ENCODE measurements around the gene ETV4. TPM values are rescaled to one million over a fixed set of nuclear protein-coding genes. Genes with fewer than 3 reads are reported as not detected.
A peak's percentile ranks its signal among the peaks of the same experiment; 100 is the strongest.

ETV4 gene
- polyA plus RNA-seq, 2 of the 4 experiments (the other 2 are of a cell fraction) = 18.5 to 39.1 TPM

GRCh38 chr17:43483674-43484551 is 62.2 kb downstream of the ETV4 start, which contains the start of gene DHX8:
TSS of gene DHX8 (plus strand) at chr17:43483975. CDS start at chr17:43484038, 63 bp downstream.
- WGBS (ENCODE audit: missing lambda C conversion rate) = 2% methylated on average over 51 of the region's 51 CpGs
- DNase-seq (ENCODE audit: low read depth in 1 of 2, low spot score in 1 of 2) (peak; percentile 99 to 100), FAIRE-seq (peak; percentile 97), ATAC-seq (peak; percentile 97 to 99)
- POLR2A ChIA-PET = interaction anchor here (0.6 to 3.7 kb wide), 21 partner anchors 10 to 122 kb away, joined by 3 to 92 read pairs (median 4); partner anchors contain the start of genes ARL4D and ETV4
- TF ChIP-seq GATA3 (IDR thresholded peaks at IDR 0.05; ENCODE audit: borderline replicate concordance) (peak; percentile 43; the same call in 1 of the 2 replicates), TFCP2L1 (CRISPR knock-in tag; IDR thresholded peaks at IDR 0.05) (no peak), TP53 (CRISPR knock-in tag; IDR thresholded peaks at IDR 0.05) (no peak), JUN (IDR thresholded peaks at IDR 0.05) (peak; percentile 90 to 98), SMC3 (IDR thresholded peaks at IDR 0.05) (peak; percentile 100), RAD21 (conservative IDR thresholded peaks at IDR 0.05 in 1 of 2, IDR thresholded peaks at IDR 0.05 in 1 of 2) (peak; percentile 100), RFX5 (IDR thresholded peaks at IDR 0.05) (peak; percentile 74; the same call in 1 of the 2 replicates), PHF8 (IDR thresholded peaks at IDR 0.05; ENCODE audit: borderline replicate concordance, low read depth) (peak; percentile 84), HMGXB4 (CRISPR knock-in tag; IDR thresholded peaks at IDR 0.05; ENCODE audit: borderline replicate concordance) (no peak), RARB (CRISPR knock-in tag; IDR thresholded peaks at IDR 0.05) (no peak), SREBF2 (IDR thresholded peaks at IDR 0.05) (no peak), CTCF (IDR thresholded peaks at IDR 0.05) (peak; percentile 100), FOSB (CRISPR knock-in tag; IDR thresholded peaks at IDR 0.05) (peak; percentile 8; the same call in 1 of the 2 replicates), MYC (IDR thresholded peaks at IDR 0.05; ENCODE audit: borderline replicate concordance, low read length) (no peak), MAX (IDR thresholded peaks at IDR 0.05) (peak; percentile 94), MAFK (IDR thresholded peaks at IDR 0.05; ENCODE audit: partially characterized antibody) (peak; percentile 23), MAZ (IDR thresholded peaks at IDR 0.05; ENCODE audit: borderline replicate concordance, low read depth, low read length) (peak; percentile 84; the same call in 1 of the 2 replicates), EP300 (IDR thresholded peaks at IDR 0.05) (no peak), HOXB5 (CRISPR knock-in tag; IDR thresholded peaks at IDR 0.05) (peak; percentile 81), RCOR1 (IDR thresholded peaks at IDR 0.05; ENCODE audit: low read depth, low read length) (no peak), FOXS1 (CRISPR knock-in tag; IDR thresholded peaks at IDR 0.05) (peak; percentile 87; the same call in 1 of the 2 replicates), BCL3 (IDR thresholded peaks at IDR 0.05) (peak; percentile 89; the same call in 2 of the 3 replicates), CEBPB (IDR thresholded peaks at IDR 0.05) (no peak; a peak in 1 of 4 replicates), FOSL2 (IDR thresholded peaks at IDR 0.05) (no peak), FOSL2 (CRISPR knock-in tag; IDR thresholded peaks at IDR 0.05) (peak; percentile 63), KDM5A (IDR thresholded peaks at IDR 0.05) (peak; percentile 73), HEYL (CRISPR knock-in tag; IDR thresholded peaks at IDR 0.05) (no peak), BHLHE40 (IDR thresholded peaks at IDR 0.05; ENCODE audit: low read depth, low read length) (no peak), POLR2A (IDR thresholded peaks at IDR 0.05; ENCODE audit: low read length) (peak; percentile 88), ESRRA (IDR thresholded peaks at IDR 0.05; ENCODE audit: borderline replicate concordance, low read length) (peak; percentile 55; the same call in 1 of the 2 replicates)
- peak within 1 kb of the TSS; percentile 95 for H3K4me2 ChIP-seq
- peak within 1 kb of the TSS; percentile 81 to 90 for H3K27ac ChIP-seq
- CTCF ChIA-PET = interaction anchor here (0.6 to 45.8 kb wide), 77 partner anchors 8 to 1240 kb away, joined by 3 to 2036 read pairs (median 4); partner anchors contain the start of gene ARL4D
- no peaks in the 10 kb centered on the region for H3K9me3 ChIP-seq
- H3K4me1 ChIP-seq = peaks cover 30% of the 10 kb centered on the region
- H3K4me3 ChIP-seq = peak within 1 kb of the TSS; percentile 62
